ENCODE data around the gene SHROOM4.
A peak's percentile ranks its signal among the peaks of the same experiment; 100 is the strongest.

Gene SHROOM4

GRCh38 chrX:50700921-50701320 lies 113.1 kb downstream of the SHROOM4 start:
- DNase-seq, result no peak

GRCh38 chrX:50698944-50699343 lies 115.0 kb downstream of the SHROOM4 start:
- DNase-seq, result no peak

GRCh38 chrX:50697691-50698090 lies 116.3 kb downstream of the SHROOM4 start:
- no peak for DNase-seq

- DNase-seq, result no peak
These were observed 122.2 kb downstream of the SHROOM4 start for GRCh38 chrX:50691820-50692219.

- DNase-seq, result no peak
These were observed 129.1 kb downstream of the SHROOM4 start for GRCh38 chrX:50684871-50685270.

- no peak for DNase-seq
These were observed 133.0 kb downstream of the SHROOM4 start for GRCh38 chrX:50680990-50681389.

GRCh38 chrX:50677789-50678188 lies 136.2 kb downstream of the SHROOM4 start:
- no peak for DNase-seq

GRCh38 chrX:50671661-50672060 lies 142.3 kb downstream of the SHROOM4 start:
- peak; percentile 27 for DNase-seq

- no peak for DNase-seq
These were observed 145.1 kb downstream of the SHROOM4 start for GRCh38 chrX:50668860-50669259.

- no peak for DNase-seq
These were observed 165.8 kb downstream of the SHROOM4 start for GRCh38 chrX:50648156-50648555.

GRCh38 chrX:50644496-50644895 lies 169.5 kb downstream of the SHROOM4 start:
- no peak for DNase-seq

- DNase-seq, result no peak
These were observed 170.4 kb downstream of the SHROOM4 start for GRCh38 chrX:50643525-50644137.

- DNase-seq, result peak; percentile 38
These were observed 175.9 kb downstream of the SHROOM4 start for GRCh38 chrX:50638123-50638522.

GRCh38 chrX:50635817-50636365 lies 178.1 kb downstream of the SHROOM4 start:
- DNase-seq, result no peak

GRCh38 chrX:50635162-50635561 lies 178.8 kb downstream of the SHROOM4 start:
- no peak for DNase-seq

GRCh38 chrX:50629774-50630173 lies 184.2 kb downstream of the SHROOM4 start:
- no peak for DNase-seq

GRCh38 chrX:50627696-50628095 lies 186.3 kb downstream of the SHROOM4 start:
- no peak for DNase-seq

- DNase-seq, result no peak
These were observed 187.6 kb downstream of the SHROOM4 start for GRCh38 chrX:50626432-50626831.

- no peak for DNase-seq
These were observed 191.2 kb downstream of the SHROOM4 start for GRCh38 chrX:50622751-50623150.

GRCh38 chrX:50618788-50619558 lies 195.0 kb downstream of the SHROOM4 start:
- DNase-seq, result peak; percentile 47

GRCh38 chrX:50617183-50617582 lies 196.8 kb downstream of the SHROOM4 start:
- no peak for DNase-seq

- DNase-seq, result no peak
These were observed 198.3 kb downstream of the SHROOM4 start for GRCh38 chrX:50615570-50616158.

GRCh38 chrX:50614460-50614859 lies 199.5 kb downstream of the SHROOM4 start:
- DNase-seq, result no peak

GRCh38 chrX:50613846-50614245 lies 200.1 kb downstream of the SHROOM4 start:
- DNase-seq, result no peak
